ENCODE results near the gene ABHD15. TPM values are rescaled to one million over a fixed set of nuclear protein-coding genes. Genes with fewer than 3 reads are reported as not detected.

Gene ABHD15
- total and polyA plus RNA-seq, 2 donors (not counting 3 experiments of a cell fraction or from before 2014, with no cell fraction given): 3.8 to 5.6 TPM

DNA sequence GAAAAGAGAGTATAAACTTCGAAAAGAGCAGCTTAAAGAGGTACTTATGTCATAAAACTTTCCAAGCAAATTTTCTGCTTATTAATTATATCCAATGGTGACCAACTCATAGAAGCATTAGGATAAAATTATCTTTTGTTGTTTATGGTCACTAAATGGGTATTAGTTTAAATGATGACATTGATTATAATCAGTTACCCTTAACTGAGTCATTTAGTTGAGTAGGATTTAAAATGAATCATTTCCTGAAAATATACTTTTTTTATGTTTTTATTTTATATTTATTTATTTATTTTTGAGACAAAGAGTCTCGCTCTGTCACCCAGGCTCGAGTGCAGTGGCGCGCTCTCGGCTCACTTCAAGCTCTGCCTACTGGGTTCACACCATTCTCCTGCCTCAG is 55.9 kb downstream of the ABHD15 start:
- no peak for FAIRE-seq
- H4K20me1 ChIP-seq (replicated peaks; ENCODE audit: control insufficient read depth, extremely low read depth, insufficient read depth, low read length): no peaks in the 10 kb centered on the region
- BruUV-seq (replicated peaks): no TSS peak
- H3K27me3 ChIP-seq (ENCODE audit: control insufficient read depth in 2 of 2, insufficient read depth in 2 of 2, low read length in 2 of 2): no peaks in the 10 kb centered on the region
- H3K27ac ChIP-seq (ENCODE audit: insufficient read depth, low read depth, low read length): peak overlapping the region; percentile 56
- dilution Hi-C loops (cut with MboI; ENCODE audit: extremely low pct_ligation_motif_present, low sequenced_read_pairs) (no loop called here), intact Hi-C loops (cut with micrococcal nuclease) (no loop called here)
- TF ChIP-seq EZH2 (IDR thresholded peaks at IDR 0.05; ENCODE audit: borderline replicate concordance, low read depth, low read length, severe bottlenecking): no peak
- TF ChIP-seq GATA2 (IDR thresholded peaks at IDR 0.05; ENCODE audit: insufficient read depth, insufficient read length, low read depth, low read length): peak; percentile 48
- no peak for TF ChIP-seq POLR2AphosphoS5 (IDR thresholded peaks at IDR 0.05; ENCODE audit: insufficient read depth, low read depth, low read length)
- TF ChIP-seq JUN (IDR thresholded peaks at IDR 0.05; ENCODE audit: borderline replicate concordance, insufficient read depth, insufficient read length, low read depth): peak; percentile 29
- TF ChIP-seq FOS (IDR thresholded peaks at IDR 0.05; ENCODE audit: borderline replicate concordance, insufficient read depth, low read length): peak; percentile 65
- no peak overlapping the region for H3K9ac ChIP-seq (replicated peaks; ENCODE audit: extremely low read depth, insufficient read depth, low read length)
- H3K4me1 ChIP-seq (ENCODE audit: control insufficient read depth, extremely low read depth, insufficient read depth, low read length): peaks cover 9% of the 10 kb centered on the region
- DNase-seq (ENCODE audit: low read depth, low spot score): peak; percentile 43
- CTCF ChIA-PET: interaction anchor here (1.3 kb wide), 1 partner anchor 26 kb away, joined by 3 read pairs; no protein-coding TSS in a partner anchor
- POLR2A ChIA-PET: no interaction called here
- no peak overlapping the region for H2AFZ ChIP-seq (ENCODE audit: low read depth, low read length)
- peak overlapping the region in 1 of 3 experiments; percentile 9 for H3K4me3 ChIP-seq (replicated peaks in 1 of 3; ENCODE audit: insufficient read depth in 1 of 3, low read depth in 1 of 3, low read length in 3 of 3)
- peak overlapping the region; percentile 48 for H3K4me2 ChIP-seq (ENCODE audit: insufficient read depth, low read length)
- no peaks in the 10 kb centered on the region for H3K9me3 ChIP-seq (replicated peaks; ENCODE audit: control insufficient read depth, insufficient read depth, low read length)
- peaks cover 7 to 9% of the 10 kb centered on the region in 2 experiments for H3K36me3 ChIP-seq (ENCODE audit: control insufficient read depth in 2 of 2, extremely low read depth in 1 of 2, insufficient read depth in 2 of 2, low read length in 2 of 2)
- no peaks in the 10 kb centered on the region for H3K9me1 ChIP-seq (replicated peaks; ENCODE audit: control insufficient read depth, extremely low read depth, insufficient read depth, low read length)
- no peaks in the 10 kb centered on the region for H3K79me2 ChIP-seq (ENCODE audit: control insufficient read depth, insufficient read depth, low read length)

Other genes starting within 250 kb of the ABHD15 start
- gene TAOK1, start 176.7 kb downstream of the ABHD15 start, total RNA-seq: 64.3 and 82.2 TPM in 2 replicates
- gene TAOK1, start 176.7 kb downstream of the ABHD15 start, polyA plus RNA-seq: 8.4 and 11.0 TPM in 2 replicates
- 33.8 and 41.1 TPM in 2 replicates for gene TP53I13, start 1.7 kb upstream of the ABHD15 start, total RNA-seq
- 42.7 and 72.3 TPM in 2 replicates for gene TP53I13, start 1.7 kb upstream of the ABHD15 start, polyA plus RNA-seq
- gene GIT1, start 22.6 kb upstream of the ABHD15 start, total RNA-seq: 82.0 and 92.5 TPM in 2 replicates
- gene GIT1, start 22.6 kb upstream of the ABHD15 start, polyA plus RNA-seq: 75.5 and 97.5 TPM in 2 replicates
- gene ANKRD13B, start 26.1 kb upstream of the ABHD15 start, total RNA-seq: 21.1 and 22.8 TPM in 2 replicates
- 23.2 and 26.7 TPM in 2 replicates for gene ANKRD13B, start 26.1 kb upstream of the ABHD15 start, polyA plus RNA-seq
- 7.8 and 10.7 TPM in 2 replicates for gene CORO6, start 55.9 kb upstream of the ABHD15 start, total RNA-seq
- 14.7 and 22.0 TPM in 2 replicates for gene CORO6, start 55.9 kb upstream of the ABHD15 start, polyA plus RNA-seq

Measured in endothelial cell of umbilical vein (primary cell).